Globus pallidus (tissue), 1 donor: ENCODE results near the gene CLVS2.

Experiments used
- DNase-seq: peaks from one replicate; pipeline ENCODE4 v3.0.0-alpha.2; 2015; ENCODE audit warnings: low spot score

CLVS2 gene

DNA sequence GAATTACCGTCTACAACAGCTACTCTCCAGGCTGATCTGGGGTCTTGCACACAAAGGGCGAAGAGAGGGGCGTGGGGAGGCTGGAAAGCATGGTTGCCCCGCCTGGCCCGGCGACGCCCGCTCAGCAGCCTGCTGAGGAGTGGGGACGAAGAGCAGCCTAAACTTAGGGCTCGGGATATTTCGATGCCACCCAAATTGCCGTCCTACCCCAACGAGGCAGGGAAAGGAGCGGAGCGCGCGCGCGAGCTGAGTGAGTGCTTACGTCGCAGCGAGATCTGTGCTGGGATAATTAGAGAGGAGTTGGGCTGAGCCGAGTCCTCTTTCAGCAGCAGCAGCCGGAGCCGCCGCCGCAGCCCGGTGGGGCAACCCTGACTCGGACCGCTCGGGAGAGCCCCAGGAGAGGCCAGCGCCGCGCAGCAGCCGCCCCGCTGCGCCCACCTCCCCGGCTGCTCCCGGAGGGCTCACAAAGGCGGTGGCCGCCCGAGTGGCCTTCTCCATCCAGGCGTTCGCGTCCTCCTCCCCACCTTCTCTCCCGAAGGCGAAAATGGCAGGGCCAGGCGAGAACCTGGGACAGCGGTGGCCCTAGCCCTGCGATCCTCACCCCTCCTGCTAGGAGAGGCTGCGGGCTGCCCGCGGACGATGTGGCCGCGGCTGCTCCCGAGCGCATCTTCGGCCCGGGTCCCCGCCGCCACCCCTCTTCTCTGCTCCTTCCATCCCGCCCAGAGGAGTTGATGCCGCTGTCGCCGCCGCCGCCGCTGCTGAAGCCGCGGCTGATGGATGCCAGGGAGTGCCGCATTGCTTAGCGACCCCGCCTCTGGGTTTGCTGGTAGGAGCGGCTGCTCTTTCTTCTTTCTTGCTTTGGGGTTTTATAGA lies at the start of gene CLVS2:
CLVS2 (plus strand) TSS at position 315 of the 873 bp plus-strand sequence. CDS start 1,543 bp downstream, outside the sequence.
- DNase-seq = no peak

GRCh38 chr6:122947355-122947754 lies 48.7 kb upstream of the CLVS2 start:
- DNase-seq = no peak

DNA sequence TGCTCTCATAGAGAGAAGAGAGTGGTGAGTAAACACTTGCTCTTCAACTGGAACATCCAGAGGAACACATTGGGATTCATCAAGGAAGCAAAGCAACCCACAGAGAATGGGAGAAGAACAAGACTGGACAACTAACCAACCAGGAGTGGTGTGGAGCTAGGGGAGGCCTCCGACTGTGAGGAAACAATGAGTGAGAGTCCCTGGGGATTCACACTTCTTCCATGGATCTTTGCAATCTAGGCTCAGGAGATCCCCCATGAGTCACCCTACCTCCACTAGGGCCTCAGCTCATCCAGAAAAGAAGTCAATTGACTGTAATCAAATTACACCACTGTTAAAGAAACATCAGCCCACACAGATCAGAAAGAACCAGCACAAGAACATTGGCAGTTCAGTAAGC lies 42.3 kb upstream of the CLVS2 start:
- DNase-seq = no peak

GRCh38 chr6:122956376-122956775 lies 39.7 kb upstream of the CLVS2 start:
- no peak for DNase-seq

DNA sequence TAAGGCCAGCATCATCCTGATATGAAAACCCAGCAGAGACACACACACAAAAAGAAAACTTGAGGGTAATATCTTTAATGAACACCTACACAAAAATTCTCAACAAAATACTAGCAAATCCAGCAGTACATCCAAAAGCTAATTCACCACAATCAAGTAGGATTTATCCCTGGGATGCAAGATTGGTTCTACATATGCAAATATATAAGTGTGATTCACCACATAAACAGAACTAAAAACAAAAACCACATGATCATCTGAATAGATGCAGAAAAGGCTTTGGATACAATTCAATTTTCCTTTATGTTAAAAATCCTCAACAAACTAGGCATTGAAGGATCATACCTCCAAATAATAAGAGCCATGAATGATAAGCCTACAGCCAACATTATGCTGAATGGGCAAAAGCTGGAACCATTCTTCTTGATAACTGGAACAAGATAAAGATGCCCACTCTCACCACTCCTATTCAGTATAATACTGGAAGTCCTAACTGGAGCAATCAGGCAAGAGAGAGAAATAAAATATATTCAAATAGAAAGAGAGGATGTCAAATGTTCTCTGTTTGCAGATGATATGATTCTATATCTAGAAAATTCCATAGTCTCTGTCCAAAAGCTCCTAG lies 33.9 kb upstream of the CLVS2 start:
- no peak for DNase-seq

DNA sequence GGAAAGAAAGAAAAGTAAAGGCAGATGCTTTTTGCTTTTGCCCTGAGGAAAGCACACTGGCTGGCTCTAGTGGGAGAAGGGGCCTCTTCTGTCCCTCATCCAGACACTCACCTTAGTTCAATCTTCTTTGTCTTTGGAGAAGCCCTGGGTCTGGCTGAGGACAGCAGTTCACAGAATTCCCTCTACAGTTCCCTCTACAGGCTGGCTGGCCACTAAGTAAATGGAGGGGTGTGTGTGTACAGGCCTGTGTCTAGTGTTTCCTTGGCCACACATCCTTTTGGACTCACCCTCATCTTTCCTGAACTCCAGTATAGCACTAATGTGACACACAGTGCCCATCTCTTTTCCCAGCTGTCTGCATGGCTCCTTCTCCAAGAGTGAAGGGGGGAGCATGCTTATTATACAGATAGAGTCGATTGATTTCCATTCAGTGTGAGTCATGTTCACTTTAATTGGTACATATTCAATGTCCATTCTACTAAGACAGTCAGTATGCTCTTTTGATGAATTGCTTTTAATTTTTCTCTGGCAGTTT lies 26.0 kb upstream of the CLVS2 start:
- DNase-seq = no peak

GRCh38 chr6:122977180-122977579 lies 18.9 kb upstream of the CLVS2 start:
- no peak for DNase-seq

DNA sequence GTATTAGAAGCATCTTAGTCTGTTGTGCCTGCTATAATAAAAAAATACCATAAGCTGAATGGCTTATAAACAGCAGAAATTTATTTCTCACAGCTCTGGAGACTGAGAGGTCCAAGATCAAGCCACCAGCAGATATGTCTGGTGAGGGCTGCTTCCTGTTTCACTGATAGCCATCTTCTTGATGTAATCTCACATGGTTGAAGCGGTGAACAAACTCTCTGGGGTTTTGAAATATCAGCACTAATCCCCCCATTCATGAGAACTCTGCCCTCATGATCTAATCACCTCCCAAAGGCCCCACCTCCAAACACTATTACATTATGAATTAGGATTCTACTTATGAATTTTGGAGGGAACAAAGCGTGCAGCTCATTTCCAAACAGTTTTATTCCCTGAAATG lies 11.6 kb upstream of the CLVS2 start:
- DNase-seq = no peak

DNA sequence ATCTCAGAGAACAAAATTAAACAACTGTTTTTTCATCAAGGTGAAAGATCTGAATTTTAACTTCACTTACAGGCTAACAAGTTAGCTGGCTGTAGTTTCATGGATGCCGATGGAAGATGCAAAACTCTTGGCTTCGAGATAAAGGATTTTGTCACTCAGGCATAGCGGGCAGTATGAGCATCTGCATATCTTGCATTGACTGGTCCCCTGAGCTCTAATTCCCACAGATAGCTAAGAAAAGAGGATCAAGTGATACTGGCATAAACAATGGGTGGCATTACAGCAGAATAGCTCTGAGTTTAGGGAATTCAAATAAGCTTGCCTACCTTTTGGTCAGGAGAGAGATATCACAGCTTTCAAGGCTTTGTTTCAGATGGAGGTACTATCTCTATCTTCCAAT lies 1.8 kb upstream of the CLVS2 start:
- no peak for DNase-seq

DNA sequence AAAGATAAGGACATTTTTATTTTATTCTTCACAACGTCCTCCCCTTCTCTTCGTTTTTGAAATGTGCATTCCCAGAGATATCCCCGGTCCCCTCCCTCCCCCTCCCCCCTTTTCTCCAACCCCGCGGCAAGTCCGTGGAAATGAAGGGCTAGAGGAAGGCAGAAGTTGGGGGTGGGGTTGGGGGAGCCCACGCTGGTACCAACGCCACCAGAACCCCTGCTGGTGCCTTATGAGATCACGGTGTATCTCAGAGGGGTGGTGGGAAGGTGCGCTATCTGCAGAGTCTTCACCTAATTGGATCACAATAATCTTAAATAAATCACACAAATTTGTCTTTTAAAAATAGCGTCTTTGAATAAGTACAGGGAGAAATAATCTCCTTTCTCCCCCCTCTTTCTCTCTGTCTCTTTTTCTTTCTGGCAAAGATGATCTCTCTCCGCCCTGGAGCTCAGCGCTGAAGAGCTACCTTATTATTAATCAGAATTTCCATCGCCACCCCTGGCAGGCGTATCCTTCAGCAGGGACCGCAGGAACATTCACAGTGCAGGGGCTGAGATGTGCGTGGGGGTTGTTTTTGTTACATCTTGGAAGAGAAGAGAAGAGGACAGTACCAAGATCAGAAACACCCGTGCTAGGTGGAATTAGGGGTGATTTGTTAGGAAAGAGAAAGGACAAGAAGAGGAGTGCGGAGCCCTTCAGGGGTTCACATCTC lies 915 bp downstream of the CLVS2 start:
- DNase-seq = no peak

- no peak for DNase-seq
These were observed 1.6 kb downstream of the CLVS2 start for GRCh38 chr6:122997541-122998150.

- DNase-seq = no peak
These were observed 2.5 kb downstream of the CLVS2 start for GRCh38 chr6:122998403-122998975.

DNA sequence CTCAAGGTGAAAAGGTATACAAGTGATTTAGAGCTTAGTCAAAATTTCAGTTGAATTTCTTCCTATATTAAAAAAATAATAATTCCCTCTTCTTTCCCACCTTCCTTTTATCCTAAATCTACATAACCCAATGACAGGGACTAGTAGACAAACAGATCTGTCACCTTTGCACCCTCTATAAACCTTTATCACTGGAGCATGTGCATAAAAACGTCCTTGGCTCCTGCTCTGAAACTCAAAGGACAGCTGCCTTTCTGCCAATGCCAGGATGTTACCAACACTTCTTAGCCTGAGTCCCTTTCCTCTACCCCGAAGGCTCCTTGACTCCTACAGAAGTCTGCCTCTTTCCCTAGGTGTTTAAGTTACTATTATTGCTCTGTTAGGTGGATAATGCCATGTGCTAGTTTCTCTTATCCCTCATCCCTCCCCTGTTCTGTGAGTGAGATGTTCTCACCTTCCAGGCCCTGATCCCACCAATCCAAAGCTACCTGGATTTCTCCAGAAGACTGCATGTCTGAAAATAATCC lies 4.3 kb downstream of the CLVS2 start:
- DNase-seq = no peak

DNA sequence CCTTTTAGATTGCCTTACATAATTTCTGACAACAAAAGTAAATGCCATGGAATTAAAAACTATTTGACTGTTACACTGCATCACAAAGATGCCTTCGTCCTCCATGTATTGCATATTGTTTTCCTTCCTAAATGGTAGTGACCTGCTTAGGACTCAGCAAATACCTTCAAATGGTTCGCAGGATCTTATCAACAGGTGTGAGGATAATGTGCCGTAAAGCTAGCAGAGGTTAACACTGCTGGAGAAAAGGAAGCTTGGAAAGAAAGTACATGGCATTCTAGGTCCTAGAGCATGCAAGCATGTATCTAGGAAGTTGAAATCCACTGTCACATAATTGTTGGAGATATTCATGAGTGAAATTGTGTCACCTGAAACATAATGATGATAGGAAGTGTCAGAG lies 5.5 kb downstream of the CLVS2 start:
- no peak for DNase-seq

DNA sequence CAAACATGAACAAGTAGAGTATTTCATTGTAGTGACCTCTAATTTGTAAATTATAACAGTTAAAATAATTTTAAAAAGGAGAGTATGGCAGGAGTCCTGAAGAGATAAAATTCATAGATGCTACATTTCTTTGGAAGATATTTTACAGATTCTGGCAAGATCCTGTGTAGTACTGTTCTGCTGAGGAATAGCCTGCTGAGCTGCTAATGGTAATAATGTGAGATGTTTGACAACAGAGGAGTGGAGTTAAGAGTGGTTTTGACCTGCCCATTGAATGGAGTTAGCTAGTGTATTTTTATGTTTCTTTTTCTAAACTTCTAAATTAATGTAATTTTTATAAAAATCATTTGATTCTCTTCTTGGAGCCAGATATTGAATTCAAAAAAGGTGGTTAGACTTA lies 11.8 kb downstream of the CLVS2 start:
- DNase-seq = no peak

DNA sequence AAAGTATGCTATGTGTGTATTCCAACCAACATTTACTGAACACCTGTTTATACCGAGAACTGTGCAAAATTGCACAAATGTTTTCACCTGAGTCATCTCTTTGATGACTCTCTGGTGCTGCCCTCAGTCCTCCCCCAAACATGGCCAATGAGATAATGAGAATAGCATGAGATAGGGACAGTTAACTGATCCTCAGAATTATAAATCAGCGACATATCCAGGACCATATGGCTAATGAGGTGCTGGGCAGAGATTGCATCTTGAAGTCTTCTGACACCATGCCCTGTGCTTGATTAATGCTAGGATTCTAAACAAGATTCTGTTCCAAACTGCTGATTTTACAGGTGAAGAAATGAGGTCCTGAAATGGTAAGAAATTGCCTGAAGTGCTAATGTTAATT lies 13.0 kb downstream of the CLVS2 start:
- DNase-seq = no peak

GRCh38 chr6:123014835-123015234 lies 18.8 kb downstream of the CLVS2 start:
- DNase-seq = no peak

DNA sequence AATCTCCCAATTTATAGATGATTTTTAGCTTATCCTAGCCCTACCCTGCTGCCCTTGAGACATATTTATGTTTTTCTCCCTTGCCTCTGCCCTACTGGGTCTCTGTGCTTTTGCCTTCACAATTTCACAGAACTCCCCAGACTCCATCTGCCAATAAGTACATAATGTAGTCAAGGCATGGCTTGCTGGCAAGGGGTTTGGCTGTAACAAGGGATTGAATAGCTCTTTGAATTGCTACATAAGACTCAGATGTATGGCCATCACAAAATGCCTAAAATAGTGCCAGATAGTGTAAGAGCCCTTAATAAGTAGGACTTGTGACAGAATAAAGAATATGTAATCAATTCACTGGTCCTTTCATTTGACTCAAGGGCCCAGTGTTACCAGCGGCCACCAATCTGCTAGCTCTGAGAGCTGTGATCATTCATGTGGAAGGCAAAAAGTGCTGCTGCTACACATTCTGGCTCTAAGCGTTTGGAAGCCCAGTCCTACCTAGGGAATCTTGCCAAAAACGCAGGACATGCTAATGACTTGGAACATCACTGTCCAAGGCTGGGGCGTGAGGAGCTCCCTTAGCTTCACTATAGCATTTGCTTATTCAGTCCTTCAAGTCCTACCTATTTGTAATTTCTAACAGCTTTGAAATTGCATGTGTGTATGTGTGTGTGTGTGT lies 20.5 kb downstream of the CLVS2 start:
- peak; percentile 64 for DNase-seq

- DNase-seq = peak; percentile 33
These were observed 21.2 kb downstream of the CLVS2 start for GRCh38 chr6:123017104-123017682.

DNA sequence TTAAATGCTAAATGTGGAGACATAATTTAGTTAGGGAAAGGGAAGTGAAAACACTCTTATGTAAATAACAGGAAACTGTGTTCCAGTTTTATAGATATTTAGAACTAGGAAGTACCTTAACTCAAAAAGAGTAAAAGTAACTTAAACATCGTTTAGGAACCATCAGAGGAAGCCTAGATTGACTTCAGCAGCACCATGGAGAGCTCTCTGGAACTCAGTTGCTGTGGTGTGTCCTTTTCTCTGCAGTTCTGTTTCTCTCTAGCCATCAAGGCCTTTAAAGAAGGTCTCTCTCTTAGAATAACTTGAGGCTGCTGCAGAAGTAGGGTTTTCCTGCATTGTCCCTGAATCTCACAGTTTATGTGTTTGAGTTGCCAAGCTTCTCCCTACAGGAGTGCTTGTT lies 26.9 kb downstream of the CLVS2 start:
- no peak for DNase-seq

GRCh38 chr6:123024976-123025375 lies 28.9 kb downstream of the CLVS2 start:
- no peak for DNase-seq
